ENCODE measurements around the gene JMJD7. TPM values are rescaled to one million over a fixed set of nuclear protein-coding genes. Genes with fewer than 3 reads are reported as not detected.

JMJD7 gene
- total RNA-seq, 1 experiment from 2014 or later, result 10.9 TPM

- no peak for TF ChIP-seq CTCF (IDR thresholded peaks at IDR 0.05; ENCODE audit: insufficient read depth in 1 of 2, low read depth in 1 of 2, low read length in 1 of 2, severe bottlenecking in 1 of 2, unreplicated experiment in 1 of 2)
- H3K36me3 Mint-ChIP-seq (ENCODE audit: insufficient read depth, unreplicated experiment), result peaks cover 12% of the 10 kb centered on the region
- no peak overlapping the region for H3K4me3 Mint-ChIP-seq (ENCODE audit: unreplicated experiment)
- H3K9me3 ChIP-seq, result no peaks in the 10 kb centered on the region
- no peaks in the 10 kb centered on the region for H3K27me3 ChIP-seq (replicated peaks; ENCODE audit: control insufficient read depth, insufficient read depth, low read length)
- CTCF ChIA-PET, result interaction anchor here (5.9 kb wide), 1 partner anchor 31 kb away, joined by 42 read pairs; the partner anchor contains the start of gene MAPKBP1
- no peaks in the 10 kb centered on the region for H3K9me3 Mint-ChIP-seq (ENCODE audit: unreplicated experiment)
- H3K27me3 Mint-ChIP-seq (ENCODE audit: insufficient read depth, unreplicated experiment), result no peaks in the 10 kb centered on the region
- peaks cover 2% of the 10 kb centered on the region for H3K4me1 ChIP-seq
- POLR2A ChIA-PET, result no interaction called here
- no peak overlapping the region for H3K4me3 ChIP-seq (ENCODE audit: low read depth, low read length)
- intact Hi-C loops (cut with micrococcal nuclease; ENCODE audit: unreplicated experiment), result no loop called here
- H3K4me1 Mint-ChIP-seq (ENCODE audit: low read depth, unreplicated experiment), result no peaks in the 10 kb centered on the region
- BruUV-seq (replicated peaks), result no TSS peak
- DNase-seq, result no peak
- no peaks in the 10 kb centered on the region; the same call in 1 of the 2 replicates for H3K36me3 ChIP-seq (ENCODE audit: control insufficient read depth, insufficient read depth, low read length)
- H3K27ac Mint-ChIP-seq (ENCODE audit: unreplicated experiment), result no peak overlapping the region
Measured at GRCh38 chr15:41804361-41804760, 23.5 kb upstream of the JMJD7 start.

- intact Hi-C loops (cut with micrococcal nuclease; ENCODE audit: unreplicated experiment), result no loop called here
- H3K9me3 Mint-ChIP-seq (ENCODE audit: unreplicated experiment), result no peaks in the 10 kb centered on the region
- Histone ChIP-seq H3K4me1 (no peaks in the 10 kb centered on the region), H3K36me3 (ENCODE audit: control insufficient read depth, insufficient read depth, low read length) (no peaks in the 10 kb centered on the region; the same call in 1 of the 2 replicates), H3K4me3 (ENCODE audit: low read depth, low read length) (no peak overlapping the region), H3K27me3 (replicated peaks; ENCODE audit: control insufficient read depth, insufficient read depth, low read length) (no peaks in the 10 kb centered on the region), H3K9me3 (no peaks in the 10 kb centered on the region)
- BruUV-seq (replicated peaks), result no TSS peak
- POLR2A ChIA-PET, result no interaction called here
- no peak overlapping the region for H3K4me3 Mint-ChIP-seq (ENCODE audit: unreplicated experiment)
- TF ChIP-seq CTCF (IDR thresholded peaks at IDR 0.05; ENCODE audit: insufficient read depth in 1 of 2, low read depth in 1 of 2, low read length in 1 of 2, severe bottlenecking in 1 of 2, unreplicated experiment in 1 of 2), result no peak
- peaks cover 12% of the 10 kb centered on the region for H3K36me3 Mint-ChIP-seq (ENCODE audit: insufficient read depth, unreplicated experiment)
- CTCF ChIA-PET, result interaction anchor here (5.9 kb wide), 1 partner anchor 31 kb away, joined by 42 read pairs; the partner anchor contains the start of gene MAPKBP1
- no peak for DNase-seq
- no peak overlapping the region for H3K27ac Mint-ChIP-seq (ENCODE audit: unreplicated experiment)
- no peaks in the 10 kb centered on the region for H3K27me3 Mint-ChIP-seq (ENCODE audit: insufficient read depth, unreplicated experiment)
- H3K4me1 Mint-ChIP-seq (ENCODE audit: low read depth, unreplicated experiment), result no peaks in the 10 kb centered on the region
Measured at GRCh38 chr15:41804916-41805666, 22.8 kb upstream of the JMJD7 start.

GRCh38 chr15:41805711-41806110 is 22.2 kb upstream of the JMJD7 start:
- peaks cover 6% of the 10 kb centered on the region for H3K36me3 Mint-ChIP-seq (ENCODE audit: insufficient read depth, unreplicated experiment)
- intact Hi-C loops (cut with micrococcal nuclease; ENCODE audit: unreplicated experiment), result loop anchor here (2.0 kb wide), 1 partner anchor 57 kb away; no protein-coding TSS in a partner anchor
- H3K4me1 ChIP-seq, result no peaks in the 10 kb centered on the region

More at GRCh38 chr15:41805711-41806110, 22.2 kb upstream of the JMJD7 start:
- Histone ChIP-seq H3K4me3 (ENCODE audit: low read depth, low read length) (no peak overlapping the region), H3K27me3 (replicated peaks; ENCODE audit: control insufficient read depth, insufficient read depth, low read length) (no peaks in the 10 kb centered on the region), H3K9me3 (no peaks in the 10 kb centered on the region), H3K36me3 (ENCODE audit: control insufficient read depth, insufficient read depth, low read length) (no peaks in the 10 kb centered on the region; the same call in 1 of the 2 replicates)
- POLR2A ChIA-PET, result no interaction called here
- no peak for DNase-seq
- Mint-ChIP-seq H3K27me3 (ENCODE audit: insufficient read depth, unreplicated experiment) (no peaks in the 10 kb centered on the region), H3K9me3 (ENCODE audit: unreplicated experiment) (no peaks in the 10 kb centered on the region), H3K4me3 (ENCODE audit: unreplicated experiment) (no peak overlapping the region), H3K4me1 (ENCODE audit: low read depth, unreplicated experiment) (no peaks in the 10 kb centered on the region), H3K27ac (ENCODE audit: unreplicated experiment) (no peak overlapping the region)
- TF ChIP-seq CTCF (IDR thresholded peaks at IDR 0.05; ENCODE audit: insufficient read depth in 1 of 2, low read depth in 1 of 2, low read length in 1 of 2, severe bottlenecking in 1 of 2, unreplicated experiment in 1 of 2), result no peak
- CTCF ChIA-PET, result interaction anchor here (5.9 kb wide), 1 partner anchor 32 kb away, joined by 42 read pairs; the partner anchor contains the start of gene MAPKBP1
- BruUV-seq (replicated peaks), result no TSS peak
